Inferior parietal cortex (tissue), 1 donor: ENCODE measurements around the gene FAM89A.
A peak's percentile ranks its signal among the peaks of the same experiment; 100 is the strongest.
"Not testable (repeated sequence)": the region's sequence is repeated elsewhere in the genome, so short reads cannot be mapped to it uniquely, and the experiment has no call there.

Experiments
- DNase-seq: peaks from one replicate; pipeline ENCODE4 v3.0.0-alpha.2; 2016; ENCODE audit errors: extremely low spot score

FAM89A gene

GRCh38 chr1:230994860-230995259 is 45.2 kb downstream of the FAM89A start:
- no peak for DNase-seq

- DNase-seq = no peak
Measured at GRCh38 chr1:230992100-230992774, 47.8 kb downstream of the FAM89A start.

- DNase-seq = no peak
Measured at GRCh38 chr1:230987448-230987847, 52.6 kb downstream of the FAM89A start.

GRCh38 chr1:230986976-230987375 is 53.1 kb downstream of the FAM89A start:
- DNase-seq = no peak

GRCh38 chr1:230985711-230986110 is 54.3 kb downstream of the FAM89A start:
- DNase-seq = no peak

GRCh38 chr1:230984622-230985515 is 55.2 kb downstream of the FAM89A start:
- not testable (repeated sequence) for DNase-seq

GRCh38 chr1:230983811-230984210 is 56.2 kb downstream of the FAM89A start:
- no peak for DNase-seq

GRCh38 chr1:230982696-230983095 is 57.4 kb downstream of the FAM89A start:
- DNase-seq = no peak

GRCh38 chr1:230979952-230980351 is 60.1 kb downstream of the FAM89A start:
- no peak for DNase-seq

GRCh38 chr1:230979389-230979716 is 60.7 kb downstream of the FAM89A start:
- DNase-seq = no peak

GRCh38 chr1:230978491-230979388 is 61.3 kb downstream of the FAM89A start, which contains the start of the genes ARV1 and TTC13:
ARV1 (plus strand) TSS chr1:230979094; CDS start chr1:230979106, 12 bp downstream.
TTC13 (minus strand) TSS chr1:230978861; CDS start chr1:230978830, 31 bp downstream.
- peak; percentile 98 for DNase-seq

GRCh38 chr1:230977761-230978490 is 62.1 kb downstream of the FAM89A start:
- peak; percentile 33 for DNase-seq

GRCh38 chr1:230976825-230977747 is 63.0 kb downstream of the FAM89A start:
- DNase-seq = no peak

- DNase-seq = no peak
Measured at GRCh38 chr1:230976360-230976759, 63.7 kb downstream of the FAM89A start.

GRCh38 chr1:230975636-230976035 is 64.4 kb downstream of the FAM89A start:
- no peak for DNase-seq

GRCh38 chr1:230972855-230973271 is 67.2 kb downstream of the FAM89A start:
- DNase-seq = no peak

- DNase-seq = peak; percentile 22
Measured at GRCh38 chr1:230971771-230972170, 68.3 kb downstream of the FAM89A start.

- DNase-seq = no peak
Measured at GRCh38 chr1:230970432-230970831, 69.6 kb downstream of the FAM89A start.
